ENCODE data around the gene COL9A3. TPM values are rescaled to one million over a fixed set of nuclear protein-coding genes. Genes with fewer than 3 reads are reported as not detected.

The COL9A3 gene
- total RNA-seq, 1 experiment from 2014 or later, result 136 TPM

- Mint-ChIP-seq H3K4me3 (no peak overlapping the region), H3K9me3 (no peaks in the 10 kb centered on the region), H3K27me3 (ENCODE audit: low read depth) (no peaks in the 10 kb centered on the region), H3K27ac (peak overlapping the region; percentile 80; the same call in 1 of the 2 replicates), H3K4me1 (peaks cover 19% of the 10 kb centered on the region), H3K36me3 (peaks cover 17% of the 10 kb centered on the region)
- POLR2A ChIA-PET, result no interaction called here
- TF ChIP-seq ZNF671 (CRISPR knock-in tag; IDR thresholded peaks at IDR 0.05) (no peak), ZNF512 (CRISPR knock-in tag; IDR thresholded peaks at IDR 0.05; ENCODE audit: borderline replicate concordance) (no peak), ERG (CRISPR knock-in tag; IDR thresholded peaks at IDR 0.05) (no peak), STAT6 (CRISPR knock-in tag; conservative IDR thresholded peaks at IDR 0.05; ENCODE audit: low read depth) (no peak), GTF2I (CRISPR knock-in tag; conservative IDR thresholded peaks at IDR 0.05) (no peak), CTCF (IDR thresholded peaks at IDR 0.05) (no peak), FOXK1 (CRISPR knock-in tag; IDR thresholded peaks at IDR 0.05) (no peak), KAT7 (CRISPR knock-in tag; IDR thresholded peaks at IDR 0.05; ENCODE audit: borderline replicate concordance) (no peak), CDX4 (CRISPR knock-in tag; IDR thresholded peaks at IDR 0.05; ENCODE audit: borderline replicate concordance) (no peak)
- DNase-seq (ENCODE audit: low spot score), result no peak
- no peak for ATAC-seq
- CTCF ChIA-PET, result interaction anchor here (0.6 to 1.2 kb wide), 3 partner anchors 11 to 13 kb away, joined by 3 read pairs; no protein-coding TSS in a partner anchor
Measured at GRCh38 chr20:62834967-62835730, 18.3 kb downstream of the COL9A3 start.

GRCh38 chr20:62835931-62836861 lies 19.3 kb downstream of the COL9A3 start:
- DNase-seq (ENCODE audit: low spot score) (no peak), ATAC-seq (no peak)
- no peaks in the 10 kb centered on the region for H3K9me3 Mint-ChIP-seq
- POLR2A ChIA-PET, result no interaction called here
- peaks cover 19% of the 10 kb centered on the region for H3K4me1 Mint-ChIP-seq
- H3K4me3 Mint-ChIP-seq, result no peak overlapping the region
- peaks cover 17% of the 10 kb centered on the region for H3K36me3 Mint-ChIP-seq
- H3K27ac Mint-ChIP-seq, result no peak overlapping the region; the same call in 1 of the 2 replicates
- CTCF ChIA-PET, result interaction anchor here (0.6 to 1.2 kb wide), 2 partner anchors 11 to 13 kb away, joined by 3 to 6 read pairs; no protein-coding TSS in a partner anchor
- TF ChIP-seq ESRRA (CRISPR knock-in tag; IDR thresholded peaks at IDR 0.05; ENCODE audit: borderline replicate concordance) (no peak), ZNF425 (CRISPR knock-in tag; conservative IDR thresholded peaks at IDR 0.05) (no peak), HMGA2 (CRISPR knock-in tag; IDR thresholded peaks at IDR 0.05) (no peak), CBFB (CRISPR knock-in tag; IDR thresholded peaks at IDR 0.05; ENCODE audit: low read depth) (no peak), STAT6 (CRISPR knock-in tag; conservative IDR thresholded peaks at IDR 0.05; ENCODE audit: low read depth) (no peak), NFATC4 (CRISPR knock-in tag; IDR thresholded peaks at IDR 0.05) (no peak), IRF1 (CRISPR knock-in tag; IDR thresholded peaks at IDR 0.05) (no peak)
- H3K27me3 Mint-ChIP-seq (ENCODE audit: low read depth), result no peaks in the 10 kb centered on the region

Data from WTC11 (cell line).